HG03039 (cell line): ENCODE measurements around the gene JADE2.
"Not testable (repeated sequence)": the region's sequence is repeated elsewhere in the genome, so short reads cannot be mapped to it uniquely, and the experiment has no call there.

Source experiments
- ATAC-seq: cut with Tn5 transposase; IDR thresholded peaks from one replicate; pipeline ENCODE4 v1.9.1; 2021; ENCODE audit warnings: mild to moderate bottlenecking, moderate library complexity; ENCODE audit not compliant: unreplicated experiment

Gene JADE2

GRCh38 chr5:134583766-134584165 lies 58.3 kb downstream of the JADE2 start:
- no peak for ATAC-seq

GRCh38 chr5:134584662-134585061 lies 59.2 kb downstream of the JADE2 start:
- ATAC-seq: no peak

- no peak for ATAC-seq
Observed at GRCh38 chr5:134585966-134586365, 60.5 kb downstream of the JADE2 start.

- peak; percentile 53 for ATAC-seq
Observed at GRCh38 chr5:134586866-134587524, 61.5 kb downstream of the JADE2 start.

- no peak for ATAC-seq
Observed at GRCh38 chr5:134590992-134591659, 65.7 kb downstream of the JADE2 start.

- ATAC-seq: no peak
Observed at GRCh38 chr5:134592141-134592746, 66.8 kb downstream of the JADE2 start.

- no peak for ATAC-seq
Observed at GRCh38 chr5:134594336-134594735, 68.9 kb downstream of the JADE2 start.

GRCh38 chr5:134594797-134595457 lies 69.5 kb downstream of the JADE2 start:
- ATAC-seq: no peak

- no peak for ATAC-seq
Observed at GRCh38 chr5:134595458-134595838, 70.0 kb downstream of the JADE2 start.

GRCh38 chr5:134599820-134600219 lies 74.3 kb downstream of the JADE2 start:
- ATAC-seq: not testable (repeated sequence)

GRCh38 chr5:134600600-134600999 lies 75.1 kb downstream of the JADE2 start:
- ATAC-seq: no peak

GRCh38 chr5:134603059-134603458 lies 77.6 kb downstream of the JADE2 start:
- ATAC-seq: no peak

GRCh38 chr5:134604908-134605307 lies 79.4 kb downstream of the JADE2 start:
- no peak for ATAC-seq

- no peak for ATAC-seq
Observed at GRCh38 chr5:134606726-134607125, 81.3 kb downstream of the JADE2 start.

GRCh38 chr5:134608555-134608954 lies 83.1 kb downstream of the JADE2 start:
- ATAC-seq: no peak

GRCh38 chr5:134609232-134609851 lies 83.9 kb downstream of the JADE2 start:
- ATAC-seq: no peak

GRCh38 chr5:134610725-134611124 lies 85.3 kb downstream of the JADE2 start:
- ATAC-seq: no peak

- ATAC-seq: no peak
Observed at GRCh38 chr5:134611515-134611914, 86.0 kb downstream of the JADE2 start.

- ATAC-seq: no peak
Observed at GRCh38 chr5:134614450-134615085, 89.1 kb downstream of the JADE2 start.

- ATAC-seq: no peak
Observed at GRCh38 chr5:134620634-134621033, 95.2 kb downstream of the JADE2 start.

GRCh38 chr5:134625559-134625958 lies 100.1 kb downstream of the JADE2 start:
- ATAC-seq: no peak
